ENCODE data around the gene RPUSD3.

RPUSD3 gene

GRCh38 chr3:9828801-9829755 is 14.7 kb downstream of the RPUSD3 start:
- no peak for DNase-seq

GRCh38 chr3:9826815-9827573 is 16.8 kb downstream of the RPUSD3 start:
- no peak for DNase-seq

- DNase-seq: no peak
These were observed 18.3 kb downstream of the RPUSD3 start for GRCh38 chr3:9825451-9826040.

DNA sequence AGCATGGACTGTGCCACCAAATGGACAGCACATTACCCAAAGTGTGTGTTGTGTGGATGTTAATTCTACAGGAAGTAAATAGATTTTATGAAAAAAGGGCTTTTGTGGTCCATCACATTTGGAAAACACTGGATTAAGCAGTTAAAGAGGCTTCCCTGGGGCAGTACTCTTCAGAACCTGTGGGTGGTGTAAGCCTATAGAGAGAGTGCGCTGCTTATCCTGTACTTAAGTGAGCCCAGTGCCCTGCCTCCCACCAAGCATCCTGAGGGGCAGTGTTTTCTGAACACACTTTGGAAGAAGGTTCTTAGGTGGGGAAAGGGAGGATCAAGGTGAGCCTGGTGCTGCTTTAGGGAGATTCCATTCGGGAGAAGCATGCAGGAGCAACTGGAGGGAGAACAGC is 22.9 kb downstream of the RPUSD3 start:
- DNase-seq: no peak

- DNase-seq: no peak
These were observed 23.3 kb downstream of the RPUSD3 start for GRCh38 chr3:9820543-9820942.

DNA sequence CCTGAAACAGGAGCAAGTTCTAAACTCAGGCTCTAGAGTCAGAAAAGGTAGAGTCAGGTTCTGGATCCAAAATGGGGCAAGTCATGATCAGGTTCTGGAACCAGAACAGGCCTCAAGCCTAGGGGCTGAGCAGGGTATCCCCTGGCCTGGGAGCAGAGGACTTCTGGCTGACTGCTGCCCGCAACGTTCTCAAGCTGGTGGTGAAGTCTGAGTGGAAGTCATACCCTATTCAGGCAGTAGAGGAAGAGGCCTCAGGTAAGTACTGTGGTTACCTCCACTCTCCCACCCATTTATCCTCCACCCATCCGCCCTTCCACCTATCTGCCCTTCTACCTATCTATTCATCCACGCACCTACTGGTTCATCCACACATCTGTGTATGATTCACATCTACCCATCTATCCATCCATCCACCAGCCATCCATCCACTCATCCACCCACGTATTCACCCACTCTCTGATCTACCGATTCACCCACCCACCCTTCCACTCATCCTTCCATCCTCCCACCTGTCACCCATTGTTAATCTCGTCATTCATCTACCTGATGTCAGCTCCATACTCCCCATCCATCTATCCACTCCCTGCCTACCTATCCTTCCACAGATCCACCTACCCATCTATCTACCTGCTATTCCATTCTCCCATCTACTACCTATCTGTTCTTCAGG is 25.0 kb downstream of the RPUSD3 start:
- DNase-seq: no peak

GRCh38 chr3:9817436-9817835 is 26.4 kb downstream of the RPUSD3 start:
- no peak for DNase-seq

GRCh38 chr3:9815986-9816385 is 27.8 kb downstream of the RPUSD3 start:
- DNase-seq: no peak

GRCh38 chr3:9812870-9813483 is 30.8 kb downstream of the RPUSD3 start:
- no peak for DNase-seq

- no peak for DNase-seq
These were observed 33.0 kb downstream of the RPUSD3 start for GRCh38 chr3:9810846-9811245.

- DNase-seq: no peak
These were observed 33.4 kb downstream of the RPUSD3 start for GRCh38 chr3:9810433-9810770.

DNA sequence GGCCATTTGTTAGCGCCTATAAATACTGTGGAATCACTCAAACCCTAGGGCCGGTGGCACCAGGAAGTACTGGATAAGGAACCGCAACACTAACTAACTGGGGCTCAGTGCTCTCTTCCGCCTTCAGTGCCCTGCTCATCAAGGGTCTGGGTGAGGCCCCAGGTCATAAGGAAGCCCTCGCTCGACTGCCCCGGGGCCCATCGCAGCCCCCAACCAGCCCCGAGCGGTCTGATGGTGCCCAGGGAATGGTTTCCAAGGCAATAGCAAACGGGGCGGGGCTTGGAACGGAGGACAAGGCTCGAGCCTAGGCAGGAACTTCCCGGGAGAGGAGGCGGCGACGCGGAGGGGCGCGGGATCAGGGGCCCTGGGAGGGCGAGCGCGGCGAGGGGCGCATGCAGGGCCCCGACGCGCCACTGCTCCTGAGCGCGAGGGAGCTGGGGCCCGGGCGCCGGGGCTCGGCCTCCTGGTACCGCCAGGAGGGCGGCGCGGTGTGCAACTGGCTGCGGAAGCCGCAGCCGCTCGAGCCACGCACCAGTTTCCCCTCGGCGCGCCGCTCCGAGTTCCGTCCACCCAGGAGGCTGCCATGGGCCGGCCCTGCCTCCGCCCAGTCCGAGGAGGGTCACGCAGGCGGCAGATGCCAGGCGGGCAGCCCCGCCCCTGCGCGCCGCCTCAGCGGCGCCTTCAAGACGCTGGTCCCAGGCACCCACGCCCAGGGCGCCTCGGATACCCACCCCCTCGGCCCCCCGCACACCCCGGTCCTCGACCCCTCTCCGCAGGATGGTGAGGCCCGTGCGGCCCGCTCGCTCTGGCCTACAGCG is 34.0 kb downstream of the RPUSD3 start, which contains the start of gene TTLL3:
Gene TTLL3, plus strand, starts transcription at position 648 of the 818 bp plus-strand sequence. CDS start 400 bp downstream, outside the sequence.
- DNase-seq: peak in 3 of 4 experiments; percentile 19 to 29 (median 29)

DNA sequence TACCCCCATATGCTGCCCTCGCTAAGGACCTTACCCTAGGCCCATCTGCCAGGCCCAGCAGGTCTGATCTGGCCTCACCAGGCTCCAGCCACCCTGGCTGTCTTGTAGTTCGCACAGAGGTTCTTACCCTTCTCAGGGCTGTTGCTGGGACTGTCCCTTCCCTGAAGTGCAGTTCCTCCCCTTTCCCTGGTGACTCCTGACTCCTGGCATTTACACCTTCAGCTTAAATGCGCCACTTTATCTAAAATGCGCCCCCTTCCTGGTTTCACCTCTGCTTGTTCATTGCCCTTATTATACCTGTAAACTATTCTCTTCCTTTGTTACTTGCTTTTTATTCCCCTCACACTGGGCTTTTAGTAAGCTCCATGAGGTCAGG is 34.6 kb downstream of the RPUSD3 start:
- DNase-seq: no peak

DNA sequence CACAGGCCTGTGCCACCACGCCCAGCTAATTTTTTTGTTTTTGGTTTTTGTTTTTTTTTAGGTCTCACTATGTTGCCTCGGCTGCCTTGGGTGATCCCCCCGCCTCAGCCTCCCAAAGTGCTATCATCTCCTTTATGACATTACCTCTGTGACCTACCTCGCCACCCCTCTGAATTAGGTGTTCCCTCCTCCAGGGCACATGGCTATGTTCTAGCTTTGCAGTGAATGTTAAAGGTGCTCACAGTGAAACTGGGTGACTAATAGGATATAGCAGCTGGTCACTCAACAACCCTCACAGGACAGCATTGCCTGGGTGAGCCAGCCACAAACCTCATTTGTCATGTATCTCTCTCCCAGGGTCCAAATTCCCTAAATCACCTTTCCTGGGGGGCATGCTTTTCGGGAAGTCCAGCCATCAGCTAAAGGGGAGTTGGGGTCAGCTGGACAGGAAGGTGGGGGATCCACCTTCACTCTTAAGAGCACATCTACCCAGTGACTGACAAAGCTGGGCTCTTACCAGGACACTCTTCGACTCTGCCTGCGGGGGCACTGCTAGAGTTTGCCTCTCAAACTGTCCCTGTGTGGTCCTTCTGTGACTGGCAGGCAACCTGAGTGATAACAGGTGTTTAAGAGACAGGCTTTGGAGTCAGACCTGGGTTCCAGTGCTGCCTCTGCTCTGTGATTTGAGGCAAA is 35.3 kb downstream of the RPUSD3 start:
- peak in 2 of 4 experiments; percentile 17 to 27 for DNase-seq

- DNase-seq: no peak
These were observed 35.8 kb downstream of the RPUSD3 start for GRCh38 chr3:9807981-9808344.

- DNase-seq: no peak
These were observed 36.9 kb downstream of the RPUSD3 start for GRCh38 chr3:9806688-9807589.

DNA sequence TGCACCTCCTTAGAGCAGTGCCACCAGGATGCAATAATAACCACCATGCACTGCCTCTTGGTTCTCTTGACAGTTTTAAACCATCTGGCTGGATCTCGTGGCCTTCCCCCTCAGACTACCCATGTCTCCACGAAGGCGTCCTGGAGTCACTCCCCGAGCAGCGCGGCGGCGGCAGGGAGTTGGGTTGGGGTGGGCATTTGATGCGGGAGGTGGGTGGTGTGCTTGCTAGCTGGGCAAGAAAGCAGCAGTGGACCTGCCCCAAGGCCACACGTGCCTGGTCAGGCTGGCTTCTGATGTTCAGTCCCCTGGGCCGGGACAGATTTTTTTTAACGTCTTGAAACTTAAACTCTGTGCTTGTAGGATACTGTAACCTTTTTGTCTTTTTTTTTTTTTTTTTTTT is 37.7 kb downstream of the RPUSD3 start:
- DNase-seq: no peak

DNA sequence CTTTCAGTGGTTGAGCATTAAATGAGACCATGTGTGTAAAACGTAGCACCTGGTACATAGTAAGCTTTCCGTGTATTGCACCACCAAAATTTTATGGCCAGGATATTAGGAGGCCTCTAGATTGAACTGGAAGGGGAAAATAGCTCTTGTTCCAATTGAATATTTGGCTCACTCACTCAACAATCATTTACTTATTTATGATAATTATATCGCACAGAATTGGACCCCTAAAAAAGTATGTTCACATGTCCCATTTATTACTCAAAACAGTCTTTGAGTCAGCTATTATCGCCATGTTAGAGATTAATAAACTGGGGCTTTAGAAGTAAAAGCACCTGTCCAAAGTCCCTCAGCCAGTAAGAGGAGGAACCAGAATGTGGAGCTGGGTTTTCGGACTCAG is 38.8 kb downstream of the RPUSD3 start:
- DNase-seq: no peak

GRCh38 chr3:9803494-9803893 is 40.3 kb downstream of the RPUSD3 start:
- DNase-seq: no peak

- DNase-seq: no peak
These were observed 43.3 kb downstream of the RPUSD3 start for GRCh38 chr3:9800529-9800928.
